Stimulated activated CD8-positive, alpha-beta memory T cell treated with anti-CD3 and anti-CD28 coated beads, Interleukin-15, amount 100 ng/mL, for 1 hour (primary cell): ENCODE measurements around the gene DPM2.

ENCODE experiments used
- DNase-seq: peaks from one replicate; pipeline ENCODE4 v3.0.0-alpha.2; 2020; ENCODE audit warnings: low read depth

The DPM2 gene

GRCh38 chr9:127898433-127899127 is 39.1 kb downstream of the DPM2 start:
- no peak for DNase-seq

- DNase-seq = no peak
Measured at GRCh38 chr9:127897193-127897692, 40.4 kb downstream of the DPM2 start.

GRCh38 chr9:127896395-127897192 is 41.1 kb downstream of the DPM2 start:
- DNase-seq = no peak

DNA sequence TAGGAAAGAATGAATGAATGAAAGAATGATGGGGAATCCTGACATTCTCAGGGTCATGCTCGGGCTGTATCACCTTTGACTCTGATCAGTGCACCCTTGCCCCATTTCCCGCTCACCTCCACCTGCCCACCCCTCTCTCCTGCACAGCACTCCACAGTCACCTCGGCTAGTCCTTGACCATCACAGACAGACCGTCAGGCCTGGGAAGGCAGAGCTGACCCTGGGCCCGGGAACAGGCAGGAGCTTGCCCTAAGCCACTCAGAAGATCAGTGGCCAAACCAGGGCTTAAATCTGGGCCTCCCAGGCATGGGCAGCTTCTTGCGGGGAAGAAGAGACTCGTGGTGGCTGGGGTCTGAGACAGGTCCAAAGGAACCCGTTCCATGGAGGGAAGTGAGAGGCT is 41.8 kb downstream of the DPM2 start:
- DNase-seq = no peak

DNA sequence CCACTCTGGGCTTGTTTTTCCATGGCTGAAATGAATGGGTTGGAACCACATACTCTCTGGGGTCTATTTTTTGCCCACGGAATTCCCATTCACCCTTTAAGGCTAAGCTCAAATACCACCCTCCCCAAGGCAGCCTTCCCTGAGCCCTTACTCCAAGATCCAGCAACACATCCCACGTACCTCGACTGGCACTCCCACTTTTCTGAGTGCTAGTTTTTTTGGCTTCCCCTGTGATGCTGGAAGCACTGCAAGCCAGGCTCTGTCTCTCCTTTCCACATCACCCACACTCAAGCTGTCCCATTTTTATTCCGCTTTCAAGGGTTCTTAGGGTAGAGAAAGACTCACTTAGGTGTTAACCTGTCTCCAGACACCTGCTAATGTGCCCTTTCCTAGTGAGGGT is 44.3 kb downstream of the DPM2 start:
- DNase-seq = no peak

DNA sequence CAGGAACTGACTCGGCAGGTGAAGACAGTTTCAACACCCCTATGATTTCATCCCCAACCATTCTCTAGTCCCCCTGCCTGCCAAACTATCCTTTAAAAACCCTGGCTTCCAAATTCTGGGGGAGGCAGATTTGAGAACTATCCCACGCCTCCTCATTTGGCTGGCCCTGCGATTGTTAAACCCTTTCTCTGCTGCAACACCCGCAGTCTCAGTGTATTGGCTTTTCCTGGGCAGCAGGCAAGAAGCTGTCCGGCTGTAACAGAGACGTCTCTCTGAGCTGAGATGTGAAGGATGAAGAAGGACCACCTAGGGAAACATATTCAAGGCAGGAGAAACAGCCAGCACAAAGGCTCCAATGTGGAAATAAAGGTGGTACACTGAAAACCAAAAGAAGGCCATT is 44.8 kb downstream of the DPM2 start:
- no peak for DNase-seq

GRCh38 chr9:127890053-127890452 is 47.6 kb downstream of the DPM2 start:
- no peak for DNase-seq

- DNase-seq = no peak
Measured at GRCh38 chr9:127887792-127888191, 49.9 kb downstream of the DPM2 start.

GRCh38 chr9:127886401-127886972 is 51.2 kb downstream of the DPM2 start:
- no peak for DNase-seq

DNA sequence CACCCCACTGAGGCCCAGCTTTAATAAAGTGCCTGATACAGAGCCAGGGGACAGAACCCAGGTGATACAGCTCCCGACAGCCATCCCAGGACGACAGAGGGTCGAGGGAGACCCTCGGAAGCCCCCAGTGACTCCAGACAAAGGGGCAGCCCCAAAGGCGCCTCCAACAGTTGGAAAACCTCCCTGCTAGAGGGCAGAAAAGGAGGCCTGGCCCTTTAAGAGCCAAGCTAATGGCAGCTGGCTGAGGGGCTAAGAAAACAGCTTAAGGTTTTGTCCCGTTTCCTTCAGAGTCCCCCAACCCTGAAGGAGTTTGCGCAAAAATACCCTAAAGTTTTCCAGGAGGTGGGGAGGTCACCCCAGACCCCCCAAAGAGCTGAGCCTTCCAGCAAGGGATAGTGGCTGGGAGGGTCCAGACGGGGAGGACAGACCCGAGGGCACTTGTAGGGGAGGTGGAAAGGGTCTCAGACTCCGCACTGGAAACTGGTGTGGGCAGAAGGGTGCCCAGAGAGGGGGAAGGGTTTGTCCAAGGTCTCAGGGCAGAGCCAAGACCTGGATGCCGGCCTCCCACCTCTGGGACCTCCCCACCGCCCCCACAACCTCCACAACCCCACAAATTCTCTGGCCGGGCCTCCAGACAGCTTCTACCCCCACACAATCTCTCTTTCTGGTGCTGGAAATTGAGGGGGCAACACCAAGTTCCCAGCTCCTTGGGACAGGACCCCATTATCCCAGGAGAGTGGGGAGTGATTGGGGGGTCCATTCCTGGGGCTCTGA is 52.0 kb downstream of the DPM2 start:
- no peak for DNase-seq
